ENCODE data around the gene RSPO1.

DNA sequence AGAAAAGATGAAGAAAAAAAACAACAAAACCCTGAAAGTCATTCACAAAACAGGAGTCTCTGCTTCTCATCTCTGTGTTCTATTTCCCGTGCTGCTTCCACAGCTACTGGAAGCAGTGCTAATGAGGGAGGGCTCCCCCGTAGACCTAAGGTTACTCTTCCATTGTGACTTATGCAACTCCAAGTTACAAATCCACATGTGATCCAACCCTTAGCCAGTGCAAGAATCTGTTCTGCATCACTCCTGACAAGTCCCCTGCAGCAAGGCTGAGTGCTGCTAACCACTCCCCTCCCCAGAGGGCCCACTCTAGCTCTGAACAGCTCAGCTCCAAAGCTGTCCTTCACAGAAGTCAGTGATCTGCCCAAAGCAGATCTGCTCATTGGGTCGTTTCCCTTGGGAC is 67.7 kb downstream of the RSPO1 start:
- TF ChIP-seq GABPA (IDR thresholded peaks at IDR 0.05; ENCODE audit: low read depth) (no peak), PBX3 (IDR thresholded peaks at IDR 0.05) (no peak), CTCF (IDR thresholded peaks at IDR 0.05) (no peak), RAD21 (IDR thresholded peaks at IDR 0.05; ENCODE audit: low read length) (no peak), YY1 (IDR thresholded peaks at IDR 0.05; ENCODE audit: low read depth) (no peak), EP300 (IDR thresholded peaks at IDR 0.05; ENCODE audit: borderline replicate concordance in 1 of 2, low read depth in 1 of 2, low read length in 1 of 2) (no peak)
